ENCODE data around the gene ASTN2.

ASTN2 gene

GRCh38 chr9:117178596-117179375 is 236.1 kb downstream of the ASTN2 start:
- DNase-seq (ENCODE audit: low spot score), result no peak

GRCh38 chr9:117170567-117170966 is 244.3 kb downstream of the ASTN2 start:
- DNase-seq (ENCODE audit: low spot score), result no peak

DNA sequence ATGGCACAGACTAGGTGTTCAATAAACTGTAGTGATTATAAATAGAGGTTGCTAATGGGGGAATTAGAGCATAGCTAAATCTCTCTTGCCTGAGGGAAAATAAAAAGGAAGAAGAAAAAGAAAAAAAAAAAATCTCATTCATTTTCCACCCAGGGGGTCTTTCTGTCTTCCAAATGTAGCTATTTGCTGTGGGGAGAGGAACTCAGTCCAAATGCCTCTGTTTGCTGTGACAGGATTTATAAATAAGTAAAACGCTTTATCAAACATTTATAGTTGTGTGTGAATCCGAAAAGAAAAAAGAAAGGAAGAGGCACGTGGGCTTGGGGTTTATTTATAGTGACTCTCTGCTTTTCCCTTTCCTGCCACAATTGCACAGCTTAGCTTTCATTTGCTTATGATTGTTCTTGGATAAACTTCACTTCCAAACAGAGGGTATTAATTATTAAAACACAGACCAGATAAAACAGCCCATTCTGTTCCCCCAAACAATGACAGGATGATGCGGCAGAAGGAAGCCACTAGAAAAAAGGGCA is 245.7 kb downstream of the ASTN2 start:
- DNase-seq (ENCODE audit: low spot score), result no peak

DNA sequence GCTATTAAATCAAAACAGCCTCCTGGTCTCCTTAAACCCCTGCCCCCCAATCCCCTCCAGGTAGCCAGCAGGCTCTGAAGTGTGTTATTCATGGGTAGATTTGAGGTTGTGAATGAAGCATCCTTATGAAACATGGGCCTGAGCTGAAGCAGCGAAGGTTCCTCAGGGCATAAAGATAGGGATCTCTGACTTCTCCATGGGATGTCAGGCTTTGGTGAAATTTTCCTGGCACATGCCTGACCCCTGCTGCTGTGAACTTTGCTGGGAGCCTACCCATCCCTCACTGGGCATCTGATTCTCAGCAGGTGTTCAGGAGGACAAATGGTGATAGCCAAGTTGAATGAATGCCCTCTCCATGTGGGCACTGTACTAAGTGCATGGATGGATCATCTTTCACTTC is 250.3 kb downstream of the ASTN2 start:
- no peak for DNase-seq (ENCODE audit: low spot score)

DNA sequence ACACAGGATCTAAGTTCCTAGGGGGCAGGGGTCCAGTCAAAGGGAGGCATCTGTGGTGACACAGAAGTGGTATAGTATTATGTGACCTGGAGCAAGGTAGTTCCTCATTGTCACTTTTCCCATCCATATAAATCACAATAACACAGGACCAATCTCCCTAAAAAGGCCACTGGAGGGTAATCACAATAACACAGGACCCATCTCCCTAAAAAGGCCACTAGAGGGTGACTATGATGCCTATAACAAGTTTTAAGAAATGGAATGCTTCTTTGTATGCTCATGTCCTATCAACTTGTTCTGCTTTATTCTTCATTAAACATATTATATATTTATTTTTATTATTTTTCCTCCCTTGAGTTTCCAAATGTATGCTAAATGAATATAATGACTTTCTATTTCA is 254.6 kb downstream of the ASTN2 start:
- no peak for DNase-seq (ENCODE audit: low spot score)

DNA sequence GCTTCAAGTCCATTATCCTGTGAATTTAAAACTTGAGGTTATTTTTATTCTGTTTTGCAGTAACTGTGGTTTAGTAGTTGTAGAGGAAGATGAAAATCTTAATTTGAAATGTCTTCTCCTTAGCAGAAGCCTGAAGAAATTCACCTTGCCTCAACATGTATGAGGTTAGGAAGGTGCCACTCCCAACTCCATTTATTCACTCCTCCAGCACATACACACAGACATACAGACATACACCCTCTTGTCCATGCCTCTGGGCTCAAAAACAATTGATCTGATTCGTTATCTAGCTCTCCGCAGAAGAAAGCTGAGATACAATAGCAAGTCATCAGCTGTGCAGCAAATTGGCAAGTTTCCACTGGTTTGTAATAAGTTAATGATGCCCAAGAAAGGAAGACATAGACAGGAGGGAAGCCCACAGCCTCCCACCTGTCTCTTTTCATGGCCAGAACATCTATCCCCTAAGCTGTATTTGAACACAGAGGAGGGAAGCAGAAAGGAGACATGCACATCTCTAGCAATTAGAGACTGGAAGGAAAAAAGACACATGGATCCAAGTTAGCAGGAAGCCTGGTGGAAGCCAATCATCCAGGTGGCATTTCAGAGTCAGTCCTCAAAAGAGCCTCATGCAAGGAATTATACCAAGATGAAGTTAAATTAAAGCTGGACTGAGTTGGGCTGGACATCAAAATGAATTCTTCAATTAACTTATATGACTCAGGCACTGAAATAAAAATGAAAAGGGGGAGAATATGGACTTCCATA is 257.9 kb downstream of the ASTN2 start:
- no peak for DNase-seq (ENCODE audit: low spot score)

GRCh38 chr9:117156144-117156688 is 258.6 kb downstream of the ASTN2 start:
- DNase-seq (ENCODE audit: low spot score), result no peak

- no peak for DNase-seq (ENCODE audit: low spot score)
These were observed 261.8 kb downstream of the ASTN2 start for GRCh38 chr9:117153021-117153420.

- DNase-seq (ENCODE audit: low spot score), result no peak
These were observed 263.1 kb downstream of the ASTN2 start for GRCh38 chr9:117151716-117152115.

DNA sequence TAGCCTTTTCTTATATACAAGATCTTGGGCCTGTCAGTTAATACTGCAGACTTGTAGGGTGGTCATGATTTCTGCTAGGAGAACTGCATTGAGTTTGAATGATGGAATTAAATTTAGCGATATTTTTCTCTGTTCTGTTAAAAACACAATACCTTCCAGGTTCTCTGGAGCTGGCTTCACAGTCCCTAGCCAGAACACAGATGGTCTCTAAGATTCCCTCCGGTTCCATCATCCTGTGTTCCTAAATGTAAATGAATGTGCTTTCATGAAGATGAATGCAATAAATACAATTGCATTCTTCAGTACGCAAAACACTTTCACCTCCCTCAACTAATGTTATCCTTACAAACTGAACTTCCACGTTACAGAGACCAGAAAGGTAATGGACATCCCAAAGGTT is 264.9 kb downstream of the ASTN2 start:
- DNase-seq (ENCODE audit: low spot score), result no peak

- no peak for DNase-seq (ENCODE audit: low spot score)
These were observed 268.9 kb downstream of the ASTN2 start for GRCh38 chr9:117145811-117146490.

DNA sequence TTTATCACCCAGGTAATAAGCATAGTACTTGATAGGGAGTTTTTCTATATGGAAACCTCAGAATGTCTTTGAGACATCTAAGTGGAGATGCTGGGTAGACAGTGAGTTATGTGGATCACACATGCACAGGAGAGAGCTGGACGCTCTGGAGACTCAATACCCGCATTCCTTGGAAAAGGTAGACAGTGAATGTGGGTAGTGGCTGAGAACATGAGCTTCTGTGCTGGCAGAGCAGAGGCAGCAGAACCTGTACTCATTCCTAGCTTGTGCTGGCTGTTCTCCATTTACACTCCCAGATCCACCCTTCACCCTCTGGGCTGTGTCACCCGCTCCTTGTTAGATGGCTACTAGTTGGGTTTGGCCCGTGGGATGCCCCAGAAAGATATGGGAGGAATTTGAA is 269.8 kb downstream of the ASTN2 start:
- DNase-seq (ENCODE audit: low spot score), result no peak

DNA sequence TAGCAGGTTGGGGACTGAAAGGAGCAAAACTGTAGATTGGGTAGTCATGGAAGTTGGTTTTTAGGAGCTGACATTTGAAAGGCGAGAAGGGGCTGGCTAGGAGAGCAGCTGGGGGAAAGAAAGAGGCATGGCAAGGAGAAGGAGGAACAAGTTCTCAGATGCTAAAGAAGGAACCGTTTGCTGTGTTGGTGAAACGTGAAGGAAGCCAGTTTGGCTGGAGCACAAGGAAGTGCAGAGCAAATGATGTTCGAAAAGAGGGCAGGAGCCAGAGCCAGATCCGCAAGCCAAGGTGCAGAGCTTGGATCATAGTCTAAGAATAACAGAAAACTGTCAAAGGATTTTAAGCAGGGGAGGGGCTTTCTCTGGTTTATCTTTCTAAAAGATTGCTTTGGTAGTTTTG is 276.6 kb downstream of the ASTN2 start:
- no peak for DNase-seq (ENCODE audit: low spot score)

DNA sequence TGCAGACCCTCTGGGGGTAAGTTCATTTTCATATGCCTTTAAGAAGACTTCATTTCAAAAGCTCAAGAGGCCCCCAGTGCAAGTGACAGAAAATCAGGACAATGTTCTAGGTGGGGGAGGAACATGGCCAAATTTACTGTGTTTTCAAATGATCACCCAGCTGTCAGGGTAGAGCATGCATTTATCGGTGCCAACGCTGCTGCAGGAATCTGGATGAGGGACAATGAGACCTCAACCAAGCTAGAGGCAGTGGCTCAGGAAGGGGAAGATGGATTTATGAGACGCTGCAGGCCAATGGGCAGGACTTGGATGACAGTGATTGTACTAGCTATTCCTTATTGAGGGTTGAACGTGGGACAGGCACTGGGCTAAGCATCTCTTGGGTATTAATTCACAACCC is 278.4 kb downstream of the ASTN2 start:
- no peak for DNase-seq (ENCODE audit: low spot score)

DNA sequence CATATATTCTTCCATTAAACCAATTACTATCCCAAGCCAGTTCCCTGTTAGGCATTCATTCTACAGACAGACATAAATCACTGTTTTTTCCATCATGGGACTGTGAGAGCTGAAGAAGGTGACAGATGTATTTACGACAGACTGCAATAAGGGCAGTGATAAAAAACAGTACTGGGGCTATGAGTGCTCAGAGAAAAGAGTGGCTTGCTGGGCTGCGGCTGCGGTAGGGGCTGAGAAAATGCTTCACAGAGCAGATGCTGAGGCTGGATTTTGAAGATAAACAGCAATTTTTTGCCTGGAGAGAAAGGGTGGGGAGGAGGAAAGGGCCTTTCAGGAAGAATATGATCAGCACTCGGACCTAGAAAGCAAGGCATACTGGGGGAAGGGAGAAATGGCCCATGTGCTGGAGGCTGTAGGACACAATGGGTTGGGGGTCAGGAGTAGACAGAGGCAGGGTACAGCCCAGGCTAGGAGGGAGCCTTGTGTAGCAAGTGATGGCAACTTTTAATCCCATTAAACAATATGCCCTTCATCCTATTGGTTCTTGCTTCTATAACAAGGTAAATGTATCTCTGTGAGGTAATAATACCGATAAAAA is 279.3 kb downstream of the ASTN2 start:
- DNase-seq (ENCODE audit: low spot score), result no peak

GRCh38 chr9:117134826-117135500 is 279.9 kb downstream of the ASTN2 start:
- DNase-seq (ENCODE audit: low spot score), result no peak

- DNase-seq (ENCODE audit: low spot score), result no peak
These were observed 288.0 kb downstream of the ASTN2 start for GRCh38 chr9:117126871-117127270.

DNA sequence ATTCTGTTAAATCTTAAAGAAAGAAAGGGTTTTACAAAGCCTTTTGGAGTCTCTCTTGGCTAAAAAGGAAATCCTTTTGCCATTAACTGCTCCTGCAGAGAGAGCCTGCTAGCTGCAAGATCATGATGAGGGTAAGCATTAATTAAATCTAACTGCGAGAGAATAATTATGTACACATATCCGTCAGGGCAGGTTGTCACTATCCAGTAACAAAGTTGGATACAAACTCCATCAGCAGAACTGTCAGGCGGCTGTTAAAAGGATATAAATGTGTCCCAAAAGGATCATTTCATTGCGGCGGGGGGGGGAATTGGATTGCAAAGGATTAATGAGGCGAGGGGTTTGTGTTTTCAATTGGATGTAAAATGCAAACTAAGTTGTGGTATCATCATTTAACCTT is 289.3 kb downstream of the ASTN2 start:
- DNase-seq (ENCODE audit: low spot score), result no peak

DNA sequence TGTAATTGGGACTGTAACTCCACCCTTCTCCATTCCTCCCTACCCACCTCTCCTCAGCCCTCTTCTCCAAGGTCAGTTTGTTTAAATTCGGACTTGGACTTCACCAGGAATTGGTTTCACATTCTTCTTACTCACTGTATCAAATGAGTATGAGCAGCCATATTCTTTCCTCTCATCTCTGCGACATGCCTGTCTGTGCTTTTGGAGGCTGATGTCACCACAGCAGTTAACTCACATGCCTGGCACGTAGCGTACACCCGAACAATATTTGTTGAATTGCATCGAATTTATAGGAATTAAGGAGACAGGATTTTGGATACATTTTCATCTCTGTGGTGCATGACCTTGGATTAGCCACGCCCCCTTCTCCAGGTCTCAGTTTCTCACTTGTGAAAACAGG is 291.1 kb downstream of the ASTN2 start:
- no peak for DNase-seq (ENCODE audit: low spot score)

- DNase-seq (ENCODE audit: low spot score), result no peak
These were observed 291.9 kb downstream of the ASTN2 start for GRCh38 chr9:117122953-117123352.

GRCh38 chr9:117122102-117122501 is 292.8 kb downstream of the ASTN2 start:
- DNase-seq (ENCODE audit: low spot score), result no peak
